Activated gamma-delta T cell (primary cell): Measurements from ENCODE around the gene EVI5.
"Not testable (repeated sequence)": the region's sequence is repeated elsewhere in the genome, so short reads cannot be mapped to it uniquely, and the experiment has no call there.

Experiments used
- DNase-seq: peaks from one replicate; lab custom pipeline; 2025; lab: John Stamatoyannopoulos, UW

The EVI5 gene

GRCh38 chr1:92748138-92748537 is 36.8 kb downstream of the EVI5 start:
- no peak for DNase-seq

- DNase-seq: no peak
Measured at GRCh38 chr1:92747735-92748134, 37.2 kb downstream of the EVI5 start.

- not testable (repeated sequence) for DNase-seq
Measured at GRCh38 chr1:92746255-92746654, 38.7 kb downstream of the EVI5 start.

- DNase-seq: no peak
Measured at GRCh38 chr1:92743221-92743620, 41.7 kb downstream of the EVI5 start.

- no peak for DNase-seq
Measured at GRCh38 chr1:92739669-92740524, 45.0 kb downstream of the EVI5 start.

GRCh38 chr1:92736395-92736794 is 48.5 kb downstream of the EVI5 start:
- DNase-seq: no peak

GRCh38 chr1:92730476-92730875 is 54.4 kb downstream of the EVI5 start:
- DNase-seq: no peak

- DNase-seq: no peak
Measured at GRCh38 chr1:92728697-92729096, 56.2 kb downstream of the EVI5 start.

- not testable (repeated sequence) for DNase-seq
Measured at GRCh38 chr1:92723713-92724112, 61.2 kb downstream of the EVI5 start.

- no peak for DNase-seq
Measured at GRCh38 chr1:92721886-92722285, 63.0 kb downstream of the EVI5 start.

- DNase-seq: not testable (repeated sequence)
Measured at GRCh38 chr1:92721157-92721556, 63.8 kb downstream of the EVI5 start.

- DNase-seq: not testable (repeated sequence)
Measured at GRCh38 chr1:92715476-92715951, 69.4 kb downstream of the EVI5 start.

- DNase-seq: no peak
Measured at GRCh38 chr1:92713939-92714338, 71.0 kb downstream of the EVI5 start.

GRCh38 chr1:92711473-92712165 is 73.3 kb downstream of the EVI5 start:
- no peak for DNase-seq

- DNase-seq: no peak
Measured at GRCh38 chr1:92709738-92710137, 75.2 kb downstream of the EVI5 start.

GRCh38 chr1:92708368-92708950 is 76.4 kb downstream of the EVI5 start:
- DNase-seq: no peak

- DNase-seq: no peak
Measured at GRCh38 chr1:92707709-92708108, 77.2 kb downstream of the EVI5 start.

GRCh38 chr1:92707292-92707691 is 77.6 kb downstream of the EVI5 start:
- no peak for DNase-seq

- DNase-seq: no peak
Measured at GRCh38 chr1:92705446-92705845, 79.5 kb downstream of the EVI5 start.

GRCh38 chr1:92701147-92701546 is 83.8 kb downstream of the EVI5 start:
- DNase-seq: no peak

GRCh38 chr1:92698932-92699331 is 86.0 kb downstream of the EVI5 start:
- DNase-seq: no peak

- DNase-seq: no peak
Measured at GRCh38 chr1:92695104-92695503, 89.8 kb downstream of the EVI5 start.

GRCh38 chr1:92691925-92692324 is 93.0 kb downstream of the EVI5 start:
- no peak for DNase-seq
